ENCODE results near the gene PRKCE.

DNA sequence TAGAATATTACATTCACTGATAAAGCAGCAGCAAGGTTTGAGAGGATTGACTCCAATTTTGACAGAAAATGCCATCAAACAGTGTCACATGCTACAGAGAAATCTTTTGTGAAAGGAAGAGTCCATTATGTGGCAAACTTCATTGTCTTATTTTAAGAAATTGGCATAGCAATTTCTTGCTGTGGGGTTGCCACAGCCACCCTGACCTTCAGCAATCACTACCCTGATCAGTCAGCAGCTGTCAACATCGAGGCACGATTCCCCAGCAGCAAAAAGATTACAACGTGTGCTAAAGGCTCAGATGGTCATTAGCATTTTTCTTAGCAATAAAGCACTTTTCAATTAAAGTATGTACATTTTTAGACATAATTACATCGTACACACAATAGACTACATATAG lies 74.7 kb downstream of the PRKCE start:
- TF ChIP-seq EP300 (IDR thresholded peaks at IDR 0.05; ENCODE audit: borderline replicate concordance in 1 of 2, low read depth in 1 of 2, low read length in 1 of 2) (no peak), NRF1 (IDR thresholded peaks at IDR 0.05; ENCODE audit: low read depth, low read length) (no peak), FOSL2 (IDR thresholded peaks at IDR 0.05; ENCODE audit: borderline replicate concordance, low read depth) (no peak), POLR2AphosphoS5 (IDR thresholded peaks at IDR 0.05; ENCODE audit: low read depth, low read length) (no peak)
- TF ChIP-seq, protein P1, sequence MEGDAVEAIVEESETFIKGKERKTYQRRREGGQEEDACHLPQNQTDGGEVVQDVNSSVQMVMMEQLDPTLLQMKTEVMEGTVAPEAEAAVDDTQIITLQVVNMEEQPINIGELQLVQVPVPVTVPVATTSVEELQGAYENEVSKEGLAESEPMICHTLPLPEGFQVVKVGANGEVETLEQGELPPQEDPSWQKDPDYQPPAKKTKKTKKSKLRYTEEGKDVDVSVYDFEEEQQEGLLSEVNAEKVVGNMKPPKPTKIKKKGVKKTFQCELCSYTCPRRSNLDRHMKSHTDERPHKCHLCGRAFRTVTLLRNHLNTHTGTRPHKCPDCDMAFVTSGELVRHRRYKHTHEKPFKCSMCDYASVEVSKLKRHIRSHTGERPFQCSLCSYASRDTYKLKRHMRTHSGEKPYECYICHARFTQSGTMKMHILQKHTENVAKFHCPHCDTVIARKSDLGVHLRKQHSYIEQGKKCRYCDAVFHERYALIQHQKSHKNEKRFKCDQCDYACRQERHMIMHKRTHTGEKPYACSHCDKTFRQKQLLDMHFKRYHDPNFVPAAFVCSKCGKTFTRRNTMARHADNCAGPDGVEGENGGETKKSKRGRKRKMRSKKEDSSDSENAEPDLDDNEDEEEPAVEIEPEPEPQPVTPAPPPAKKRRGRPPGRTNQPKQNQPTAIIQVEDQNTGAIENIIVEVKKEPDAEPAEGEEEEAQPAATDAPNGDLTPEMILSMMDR (IDR thresholded peaks at IDR 0.05): no peak
- TF ChIP-seq, protein P2, sequence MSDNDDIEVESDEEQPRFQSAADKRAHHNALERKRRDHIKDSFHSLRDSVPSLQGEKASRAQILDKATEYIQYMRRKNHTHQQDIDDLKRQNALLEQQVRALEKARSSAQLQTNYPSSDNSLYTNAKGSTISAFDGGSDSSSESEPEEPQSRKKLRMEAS (IDR thresholded peaks at IDR 0.05; ENCODE audit: low read depth): no peak

All from SK-N-SH (cell line).